GM12892 (cell line): Measurements from ENCODE around the gene GATB.

Experiments
- POLR2A ChIP-seq: IDR thresholded peaks from 2 replicates; pipeline ENCODE4 v1.6.1; 2011; ENCODE audit warnings: low read depth, low read length, control low read depth
- POLR2AphosphoS5 ChIP-seq: IDR thresholded peaks from 2 replicates; pipeline ENCODE4 v1.6.1; 2011; ENCODE audit warnings: low read depth, low read length, control low read depth
- TAF1 ChIP-seq: IDR thresholded peaks from 2 replicates; pipeline ENCODE4 v1.6.1; 2011; ENCODE audit warnings: low read depth, mild to moderate bottlenecking, control low read depth, low read length, borderline replicate concordance

GRCh38 chr4:151786158-151786495 lies 25.3 kb upstream of the GATB start:
- TF ChIP-seq POLR2A (no peak), TAF1 (no peak), POLR2AphosphoS5 (no peak)
